HTR-8/SVneo (cell line): ENCODE measurements around the gene CATSPER3.
"Not testable (repeated sequence)": the region's sequence is repeated elsewhere in the genome, so short reads cannot be mapped to it uniquely, and the experiment has no call there.

Experiments used
- DNase-seq: peaks from one replicate; pipeline ENCODE4 v3.0.0; 2011; ENCODE audit warnings: low spot score, mixed read lengths; ENCODE audit not compliant: insufficient read length
- FAIRE-seq: peaks from 2 replicates; lab custom pipeline; 2011; peaks lifted over from hg19 to GRCh38; lab: Jason Lieb, UNC

CATSPER3 gene

GRCh38 chr5:134968055-134968454, 348 bp downstream of the CATSPER3 start:
- no peak for FAIRE-seq

GRCh38 chr5:134969166-134969565, 1.5 kb downstream of the CATSPER3 start:
- FAIRE-seq (no peak), DNase-seq (no peak)

More at GRCh38 chr5:134968055-134968454, 348 bp downstream of the CATSPER3 start:
- DNase-seq = no peak

- FAIRE-seq (no peak), DNase-seq (no peak)
Measured at GRCh38 chr5:134975078-134975715, 7.5 kb downstream of the CATSPER3 start.

GRCh38 chr5:134975843-134976242, 8.1 kb downstream of the CATSPER3 start:
- FAIRE-seq (no peak), DNase-seq (no peak)

- FAIRE-seq (no peak), DNase-seq (no peak)
Measured at GRCh38 chr5:134976841-134977240, 9.1 kb downstream of the CATSPER3 start.

GRCh38 chr5:134979416-134979815, 11.7 kb downstream of the CATSPER3 start:
- no peak for DNase-seq
- FAIRE-seq = no peak

GRCh38 chr5:134982230-134982629, 14.5 kb downstream of the CATSPER3 start:
- no peak for FAIRE-seq

GRCh38 chr5:134989266-134989830, 21.6 kb downstream of the CATSPER3 start:
- DNase-seq (no peak), FAIRE-seq (no peak)

More at GRCh38 chr5:134982230-134982629, 14.5 kb downstream of the CATSPER3 start:
- DNase-seq = no peak

- not testable (repeated sequence) for FAIRE-seq, DNase-seq
Measured at GRCh38 chr5:134990183-134990582, 22.5 kb downstream of the CATSPER3 start.

GRCh38 chr5:134992148-134992547, 24.4 kb downstream of the CATSPER3 start:
- FAIRE-seq = no peak
- DNase-seq = no peak

GRCh38 chr5:134993161-134993560, 25.5 kb downstream of the CATSPER3 start:
- DNase-seq = no peak
- FAIRE-seq = no peak

- no peak for FAIRE-seq
- DNase-seq = no peak
Measured at GRCh38 chr5:134994560-134995156, 27.0 kb downstream of the CATSPER3 start.

- FAIRE-seq (no peak), DNase-seq (no peak)
Measured at GRCh38 chr5:134995850-134996402, 28.2 kb downstream of the CATSPER3 start.

- FAIRE-seq (no peak), DNase-seq (no peak)
Measured at GRCh38 chr5:134997015-134997414, 29.3 kb downstream of the CATSPER3 start.

- not testable (repeated sequence) for DNase-seq, FAIRE-seq
Measured at GRCh38 chr5:134998068-134998467, 30.4 kb downstream of the CATSPER3 start.

- no peak for FAIRE-seq
- no peak for DNase-seq
Measured at GRCh38 chr5:135004376-135004775, 36.7 kb downstream of the CATSPER3 start.

- FAIRE-seq = no peak
- DNase-seq = no peak
Measured at GRCh38 chr5:135005076-135005475, 37.4 kb downstream of the CATSPER3 start.

- DNase-seq (no peak), FAIRE-seq (no peak)
Measured at GRCh38 chr5:135007305-135007704, 39.6 kb downstream of the CATSPER3 start.

- DNase-seq (no peak), FAIRE-seq (no peak)
Measured at GRCh38 chr5:135007749-135008363, 40.1 kb downstream of the CATSPER3 start.

GRCh38 chr5:135008556-135008955, 40.8 kb downstream of the CATSPER3 start:
- no peak for DNase-seq
- FAIRE-seq = no peak
